ENCODE results near the gene ARRDC2. TPM values are rescaled to one million over a fixed set of nuclear protein-coding genes. Genes with fewer than 3 reads are reported as not detected.
A peak's percentile ranks its signal among the peaks of the same experiment; 100 is the strongest.

ARRDC2 gene
- total RNA-seq, 1 donor: 8.0 TPM

GRCh38 chr19:18058208-18059009, 50.4 kb downstream of the ARRDC2 start:
- peak; percentile 72 for DNase-seq (ENCODE audit: low read depth)
- peak overlapping the region; percentile 28 for H3K4me3 ChIP-seq (ENCODE audit: low read depth, low read length)

GRCh38 chr19:18059297-18059696, 51.3 kb downstream of the ARRDC2 start:
- TF ChIP-seq, protein P1, sequence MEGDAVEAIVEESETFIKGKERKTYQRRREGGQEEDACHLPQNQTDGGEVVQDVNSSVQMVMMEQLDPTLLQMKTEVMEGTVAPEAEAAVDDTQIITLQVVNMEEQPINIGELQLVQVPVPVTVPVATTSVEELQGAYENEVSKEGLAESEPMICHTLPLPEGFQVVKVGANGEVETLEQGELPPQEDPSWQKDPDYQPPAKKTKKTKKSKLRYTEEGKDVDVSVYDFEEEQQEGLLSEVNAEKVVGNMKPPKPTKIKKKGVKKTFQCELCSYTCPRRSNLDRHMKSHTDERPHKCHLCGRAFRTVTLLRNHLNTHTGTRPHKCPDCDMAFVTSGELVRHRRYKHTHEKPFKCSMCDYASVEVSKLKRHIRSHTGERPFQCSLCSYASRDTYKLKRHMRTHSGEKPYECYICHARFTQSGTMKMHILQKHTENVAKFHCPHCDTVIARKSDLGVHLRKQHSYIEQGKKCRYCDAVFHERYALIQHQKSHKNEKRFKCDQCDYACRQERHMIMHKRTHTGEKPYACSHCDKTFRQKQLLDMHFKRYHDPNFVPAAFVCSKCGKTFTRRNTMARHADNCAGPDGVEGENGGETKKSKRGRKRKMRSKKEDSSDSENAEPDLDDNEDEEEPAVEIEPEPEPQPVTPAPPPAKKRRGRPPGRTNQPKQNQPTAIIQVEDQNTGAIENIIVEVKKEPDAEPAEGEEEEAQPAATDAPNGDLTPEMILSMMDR (IDR thresholded peaks at IDR 0.05; ENCODE audit: insufficient read depth, low read length): no peak
- no peak for DNase-seq (ENCODE audit: low read depth)

More at GRCh38 chr19:18058208-18059009, 50.4 kb downstream of the ARRDC2 start:
- TF ChIP-seq, protein P1 (IDR thresholded peaks at IDR 0.05; ENCODE audit: insufficient read depth, low read length): peak; percentile 88

DNA sequence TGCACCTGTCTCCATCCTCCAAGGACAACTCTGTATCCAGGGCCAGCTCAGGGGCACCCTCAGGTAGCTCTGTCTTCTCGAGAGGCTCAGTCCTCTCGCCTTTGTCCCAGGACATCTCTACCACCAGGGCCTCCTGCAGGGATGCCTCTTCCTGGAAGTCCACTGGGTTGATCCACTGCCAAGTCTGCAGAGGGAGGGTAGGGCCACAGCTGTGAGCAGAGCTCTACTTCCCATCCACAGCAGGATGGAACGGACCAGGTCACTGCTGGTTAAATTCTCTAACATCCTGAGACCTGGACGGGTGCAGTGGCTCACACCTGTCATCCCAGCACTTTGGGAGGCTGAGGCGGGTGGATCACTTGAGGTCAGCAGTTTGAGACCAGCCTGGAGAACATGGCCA, 51.9 kb downstream of the ARRDC2 start:
- no peak for DNase-seq (ENCODE audit: low read depth)
- H3K4me3 ChIP-seq (ENCODE audit: low read depth, low read length): no peak overlapping the region
- TF ChIP-seq, protein P1 (IDR thresholded peaks at IDR 0.05; ENCODE audit: insufficient read depth, low read length): no peak

More at GRCh38 chr19:18059297-18059696, 51.3 kb downstream of the ARRDC2 start:
- H3K4me3 ChIP-seq (ENCODE audit: low read depth, low read length): no peak overlapping the region

DNA sequence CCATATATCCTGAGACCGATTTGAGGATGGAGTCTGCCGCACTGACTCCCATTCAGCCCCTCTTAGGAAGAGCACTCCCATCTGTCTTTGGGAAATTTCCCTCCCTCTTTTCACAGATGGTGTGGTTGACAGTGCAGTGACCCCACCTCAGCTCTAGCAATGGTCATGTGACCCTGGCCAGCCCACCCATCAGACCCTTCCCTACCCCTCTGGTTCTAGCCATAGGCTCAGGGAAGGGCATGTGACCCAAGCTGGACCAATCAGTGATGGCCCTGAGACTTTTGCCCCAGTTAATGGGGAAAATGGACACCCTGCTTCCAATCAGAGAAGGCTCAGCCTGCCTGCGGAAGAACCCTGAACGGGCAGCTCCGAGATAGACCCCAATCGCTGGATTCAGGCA, 52.5 kb downstream of the ARRDC2 start:
- DNase-seq (ENCODE audit: low read depth): no peak
- TF ChIP-seq, protein P1 (IDR thresholded peaks at IDR 0.05; ENCODE audit: insufficient read depth, low read length): no peak
- H3K4me3 ChIP-seq (ENCODE audit: low read depth, low read length): no peak overlapping the region

DNA sequence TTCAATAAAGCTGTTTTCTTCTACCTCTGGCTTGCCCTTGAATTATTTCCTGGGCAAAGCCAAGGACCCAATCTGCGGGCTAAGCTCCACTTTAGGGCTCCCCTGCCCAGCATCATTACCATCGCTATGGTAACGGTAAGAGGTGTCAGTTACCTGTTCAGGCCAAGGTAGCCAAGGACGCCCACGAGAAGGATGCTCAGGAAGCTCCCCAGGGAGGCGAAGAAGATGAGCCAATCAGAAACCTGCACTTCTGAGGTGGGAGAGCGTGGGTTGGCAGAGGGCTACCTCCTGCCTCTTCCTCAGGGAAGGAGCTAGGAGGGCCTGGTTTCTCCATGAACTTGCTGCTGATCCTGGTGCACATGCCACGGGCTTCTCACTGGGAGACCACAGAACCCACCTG, 54.1 kb downstream of the ARRDC2 start:
- DNase-seq (ENCODE audit: low read depth): no peak
- H3K4me3 ChIP-seq (ENCODE audit: low read depth, low read length): no peak overlapping the region
- TF ChIP-seq, protein P1 (IDR thresholded peaks at IDR 0.05; ENCODE audit: insufficient read depth, low read length): no peak

DNA sequence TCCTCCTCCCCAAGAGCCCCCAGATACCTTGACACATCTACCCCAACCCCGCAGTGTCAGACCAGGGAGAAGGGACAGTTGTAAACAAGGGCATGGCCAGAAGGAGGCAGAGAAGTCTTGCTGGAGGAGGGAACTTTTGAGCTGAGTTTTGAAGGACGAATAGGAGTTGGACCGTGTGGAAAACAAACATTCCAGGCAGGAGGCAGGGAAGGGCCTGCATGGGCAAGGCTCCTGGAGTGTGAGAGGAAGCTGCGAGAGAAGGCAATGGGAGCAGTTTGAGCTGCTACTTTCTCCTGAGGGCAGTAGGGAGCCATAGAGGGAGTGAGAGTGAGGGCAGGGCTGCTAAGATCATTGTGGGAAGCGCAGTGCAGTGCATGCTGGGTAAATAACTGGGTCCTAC, 55.5 kb downstream of the ARRDC2 start:
- no peak overlapping the region for H3K4me3 ChIP-seq (ENCODE audit: low read depth, low read length)
- TF ChIP-seq, protein P1 (IDR thresholded peaks at IDR 0.05; ENCODE audit: insufficient read depth, low read length): no peak
- no peak for DNase-seq (ENCODE audit: low read depth)

Small RNA genes within 50 kb of the gene (small RNA-seq; reads per million reads assigned to genes)
- gene RNA5SP468: not detected

Other genes starting within 250 kb of the ARRDC2 start
- gene B3GNT3, start 213.0 kb upstream of the ARRDC2 start, total RNA-seq (ENCODE audit: low replicate concordance): not detected in 2 replicates
- not detected in 2 replicates for gene INSL3, start 186.7 kb upstream of the ARRDC2 start, total RNA-seq (ENCODE audit: low replicate concordance)
- gene JAK3, start 160.2 kb upstream of the ARRDC2 start, total RNA-seq (ENCODE audit: low replicate concordance): 1.3 and 2.7 TPM in 2 replicates
- 1,681 and 2,030 TPM in 2 replicates for gene RPL18A, start 148.3 kb upstream of the ARRDC2 start, total RNA-seq (ENCODE audit: low replicate concordance)
- gene SLC5A5, start 136.2 kb upstream of the ARRDC2 start, total RNA-seq (ENCODE audit: low replicate concordance): not detected in 2 replicates
- gene CCDC124, start 75.2 kb upstream of the ARRDC2 start, total RNA-seq (ENCODE audit: low replicate concordance): 17.0 and 24.9 TPM in 2 replicates
- 0.25 TPM in 1 of 2 replicates, not detected in the other for gene KCNN1, start 41.1 kb upstream of the ARRDC2 start, total RNA-seq (ENCODE audit: low replicate concordance)
- not detected in 2 replicates for gene IL12RB1, start 78.8 kb downstream of the ARRDC2 start, total RNA-seq (ENCODE audit: low replicate concordance)
- gene MAST3, start 89.6 kb downstream of the ARRDC2 start, total RNA-seq (ENCODE audit: low replicate concordance): 2.4 and 3.1 TPM in 2 replicates
- gene PIK3R2, start 145.0 kb downstream of the ARRDC2 start, total RNA-seq (ENCODE audit: low replicate concordance): 36.7 and 41.3 TPM in 2 replicates
- gene IFI30, start 165.6 kb downstream of the ARRDC2 start, total RNA-seq (ENCODE audit: low replicate concordance): 0.90 and 23.1 TPM in 2 replicates
- gene MPV17L2, start 185.0 kb downstream of the ARRDC2 start, total RNA-seq (ENCODE audit: low replicate concordance): 4.4 and 11.7 TPM in 2 replicates
- 2.8 TPM in 1 of 2 replicates, not detected in the other for gene RAB3A, start 195.9 kb downstream of the ARRDC2 start, total RNA-seq (ENCODE audit: low replicate concordance)
- not detected in 2 replicates for gene PDE4C, start 218.3 kb downstream of the ARRDC2 start, total RNA-seq (ENCODE audit: low replicate concordance)

Measured in fibroblast of the aortic adventitia (primary cell).